Measurements from ENCODE around the gene MST1R.

Gene MST1R

DNA sequence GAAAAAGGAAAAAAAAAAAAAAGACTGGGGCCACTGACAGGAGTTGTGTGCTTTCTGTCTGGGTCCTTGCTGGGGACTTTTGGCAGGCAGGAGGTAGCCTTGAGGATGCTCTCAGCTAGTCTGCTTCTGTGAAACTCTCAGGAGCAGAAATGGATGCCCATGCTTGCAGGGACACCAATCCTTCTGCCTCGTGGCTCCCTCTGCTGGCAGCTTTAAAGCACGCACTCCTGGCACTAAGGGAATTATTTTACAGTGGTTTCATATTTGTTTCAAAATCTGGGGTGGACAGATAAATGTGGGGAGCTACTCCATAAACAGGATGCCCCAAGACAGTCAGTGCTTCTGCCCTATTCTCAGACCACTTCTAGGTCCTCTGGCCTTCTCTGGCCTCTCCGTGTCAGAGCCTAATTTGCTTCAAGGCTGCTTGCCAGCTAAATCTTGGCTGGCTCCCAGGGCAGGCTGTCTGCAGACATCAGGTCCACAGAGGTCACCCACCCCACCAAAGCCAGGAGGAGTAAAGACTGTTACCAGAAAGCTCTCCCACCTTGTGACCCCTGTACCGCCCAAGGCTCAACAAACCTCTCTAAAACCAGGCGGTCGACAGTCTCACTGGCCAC, 64.4 kb downstream of the MST1R start:
- DNase-seq (ENCODE audit: insufficient read length, low spot score) (no peak), FAIRE-seq (peak; percentile 11)
- TF ChIP-seq, protein P1, sequence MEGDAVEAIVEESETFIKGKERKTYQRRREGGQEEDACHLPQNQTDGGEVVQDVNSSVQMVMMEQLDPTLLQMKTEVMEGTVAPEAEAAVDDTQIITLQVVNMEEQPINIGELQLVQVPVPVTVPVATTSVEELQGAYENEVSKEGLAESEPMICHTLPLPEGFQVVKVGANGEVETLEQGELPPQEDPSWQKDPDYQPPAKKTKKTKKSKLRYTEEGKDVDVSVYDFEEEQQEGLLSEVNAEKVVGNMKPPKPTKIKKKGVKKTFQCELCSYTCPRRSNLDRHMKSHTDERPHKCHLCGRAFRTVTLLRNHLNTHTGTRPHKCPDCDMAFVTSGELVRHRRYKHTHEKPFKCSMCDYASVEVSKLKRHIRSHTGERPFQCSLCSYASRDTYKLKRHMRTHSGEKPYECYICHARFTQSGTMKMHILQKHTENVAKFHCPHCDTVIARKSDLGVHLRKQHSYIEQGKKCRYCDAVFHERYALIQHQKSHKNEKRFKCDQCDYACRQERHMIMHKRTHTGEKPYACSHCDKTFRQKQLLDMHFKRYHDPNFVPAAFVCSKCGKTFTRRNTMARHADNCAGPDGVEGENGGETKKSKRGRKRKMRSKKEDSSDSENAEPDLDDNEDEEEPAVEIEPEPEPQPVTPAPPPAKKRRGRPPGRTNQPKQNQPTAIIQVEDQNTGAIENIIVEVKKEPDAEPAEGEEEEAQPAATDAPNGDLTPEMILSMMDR (IDR thresholded peaks at IDR 0.05; ENCODE audit: insufficient read depth, missing control alignments), result peak; percentile 89
